NT2/D1 (cell line): ENCODE measurements around the gene SDK2.

Source experiments
- SUZ12 ChIP-seq: IDR thresholded peaks from 2 replicates; pipeline ENCODE4 v1.6.1; 2011; ENCODE audit not compliant: insufficient read length, insufficient read depth; ENCODE audit errors: extremely low read depth
- YY1 ChIP-seq: IDR thresholded peaks from 2 replicates; pipeline ENCODE4 v1.6.1; 2011; ENCODE audit not compliant: insufficient read length, insufficient read depth
- ZNF274 ChIP-seq: IDR thresholded peaks from 2 replicates; pipeline ENCODE4 v1.6.1; 2011; ENCODE audit warnings: mild to moderate bottlenecking, low read depth, low read length

DNA sequence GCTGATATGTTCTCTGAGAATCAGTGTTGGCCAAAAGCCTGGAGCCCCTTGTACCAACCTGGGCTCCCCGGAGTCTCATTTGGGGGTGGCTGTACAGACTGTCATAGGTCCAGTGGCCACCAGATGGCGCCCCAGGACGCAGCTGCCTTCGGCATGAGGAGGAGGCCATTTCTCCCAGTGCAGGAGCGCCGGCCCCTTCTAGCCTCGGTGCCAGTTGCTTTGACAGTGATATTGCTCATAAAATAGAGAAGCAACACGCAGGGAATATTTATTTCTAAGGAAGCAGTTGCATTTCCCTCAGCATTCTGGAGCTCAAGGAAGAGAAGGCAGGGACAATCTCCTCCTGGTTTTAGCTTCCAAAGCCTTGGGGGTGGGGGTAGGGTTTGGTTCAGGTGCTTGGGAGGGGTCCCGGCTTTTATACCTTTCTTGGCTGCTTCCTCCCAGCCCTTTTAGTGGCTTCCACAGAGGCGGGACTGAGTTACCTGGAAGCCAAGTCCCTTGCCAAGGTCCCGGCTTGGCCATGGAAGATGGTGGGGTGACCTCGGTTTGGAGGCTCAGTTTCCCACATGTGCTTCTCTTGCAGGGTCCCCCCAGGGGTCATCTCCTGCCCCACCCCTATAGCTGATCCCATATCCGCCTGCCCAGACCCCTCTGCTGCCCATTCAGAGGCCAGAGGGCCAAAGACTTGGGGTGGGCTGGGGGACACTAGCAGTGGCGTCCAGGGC lies 214.6 kb downstream of the SDK2 start:
- TF ChIP-seq ZNF274: no peak
- no peak for TF ChIP-seq YY1
- no peak for TF ChIP-seq SUZ12
